Measurements from ENCODE around the gene ABAT. TPM values are rescaled to one million over a fixed set of nuclear protein-coding genes. Genes with fewer than 3 reads are reported as not detected.
"Not testable (repeated sequence)": the region's sequence is repeated elsewhere in the genome, so short reads cannot be mapped to it uniquely, and the experiment has no call there.

Gene ABAT
- total RNA-seq, 1 donor from 2014 or later = 24.2 TPM

DNA sequence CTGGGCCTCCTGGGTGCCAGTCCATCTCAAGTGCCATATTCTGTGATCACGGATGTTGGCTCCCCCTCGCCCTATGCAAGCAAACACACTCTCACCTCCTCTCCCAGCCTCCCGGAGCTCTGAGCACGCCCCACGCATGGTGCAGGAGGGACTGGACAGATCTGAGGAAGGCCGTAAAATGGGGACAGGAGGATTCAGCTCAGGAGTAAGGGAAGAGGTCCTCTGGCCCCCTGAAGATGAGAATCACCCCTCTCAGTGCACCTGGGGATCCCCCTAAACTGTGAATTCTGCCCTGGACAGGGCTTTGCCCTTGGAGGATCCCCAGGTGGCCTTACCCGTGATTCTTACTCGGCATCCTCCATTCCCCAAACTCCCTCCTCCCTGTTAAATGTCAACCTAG lies 107.4 kb downstream of the ABAT start:
- no peak overlapping the region for H3K4me3 Mint-ChIP-seq (ENCODE audit: low read depth)
- intact Hi-C loops (cut with micrococcal nuclease) = no loop called here
- H3K27ac Mint-ChIP-seq = no peak overlapping the region
- no peaks in the 10 kb centered on the region for H3K9me3 Mint-ChIP-seq
- H3K36me3 Mint-ChIP-seq (ENCODE audit: low read depth) = peaks cover 5% of the 10 kb centered on the region
- no peaks in the 10 kb centered on the region for H3K4me1 Mint-ChIP-seq (ENCODE audit: low read depth)
- H3K27me3 Mint-ChIP-seq (ENCODE audit: low read depth) = no peaks in the 10 kb centered on the region
- DNase-seq (ENCODE audit: low spot score) = no peak

DNA sequence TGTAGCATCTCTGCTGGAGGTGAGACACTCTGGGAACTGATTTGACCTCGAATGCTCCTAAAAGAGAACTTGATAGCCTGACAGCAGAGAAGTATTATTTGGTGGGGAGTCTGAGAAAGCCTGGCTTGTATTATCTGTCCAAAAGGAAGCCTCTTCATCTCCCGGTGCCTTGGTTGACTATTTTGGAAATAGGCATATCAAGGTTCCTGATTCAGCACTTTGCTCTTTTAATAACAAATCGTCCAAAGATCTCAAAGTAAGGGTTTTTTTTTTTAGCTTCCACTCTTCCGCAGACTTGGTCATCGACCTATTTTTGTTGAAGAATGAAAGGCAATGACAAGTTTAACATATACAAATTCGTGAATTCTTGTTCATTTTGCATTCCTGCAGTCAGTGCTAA lies 108.3 kb downstream of the ABAT start:
- no peaks in the 10 kb centered on the region for H3K4me1 Mint-ChIP-seq (ENCODE audit: low read depth)
- H3K27ac Mint-ChIP-seq = no peak overlapping the region
- H3K4me3 Mint-ChIP-seq (ENCODE audit: low read depth) = no peak overlapping the region
- no peaks in the 10 kb centered on the region for H3K27me3 Mint-ChIP-seq (ENCODE audit: low read depth)
- DNase-seq (ENCODE audit: low spot score) = no peak
- H3K9me3 Mint-ChIP-seq = no peaks in the 10 kb centered on the region
- intact Hi-C loops (cut with micrococcal nuclease) = no loop called here
- H3K36me3 Mint-ChIP-seq (ENCODE audit: low read depth) = no peaks in the 10 kb centered on the region

DNA sequence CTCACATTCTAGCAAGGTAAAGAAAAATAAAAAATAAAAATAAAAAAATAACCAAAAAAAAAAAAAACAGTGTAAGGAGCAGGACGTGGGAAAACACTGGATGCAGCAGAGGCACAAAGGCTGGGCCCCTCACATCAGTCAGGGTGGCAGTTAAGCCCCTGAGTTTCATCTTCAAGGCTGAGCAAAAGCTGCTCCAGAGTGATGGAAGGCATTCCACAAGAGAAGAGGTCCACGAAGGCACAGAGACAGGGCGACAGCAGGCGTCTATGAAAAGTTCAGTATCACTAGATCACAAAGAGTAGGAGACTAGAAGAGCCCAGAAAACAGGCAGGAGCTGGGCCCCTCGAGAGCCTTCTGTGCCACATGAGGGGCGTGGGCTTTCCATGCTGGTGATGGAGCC lies 111.0 kb downstream of the ABAT start:
- Mint-ChIP-seq H3K27ac (no peak overlapping the region), H3K4me3 (ENCODE audit: low read depth) (no peak overlapping the region), H3K4me1 (ENCODE audit: low read depth) (no peaks in the 10 kb centered on the region), H3K36me3 (ENCODE audit: low read depth) (no peaks in the 10 kb centered on the region), H3K9me3 (no peaks in the 10 kb centered on the region), H3K27me3 (ENCODE audit: low read depth) (no peaks in the 10 kb centered on the region)
- no peak for DNase-seq (ENCODE audit: low spot score)
- intact Hi-C loops (cut with micrococcal nuclease) = no loop called here

DNA sequence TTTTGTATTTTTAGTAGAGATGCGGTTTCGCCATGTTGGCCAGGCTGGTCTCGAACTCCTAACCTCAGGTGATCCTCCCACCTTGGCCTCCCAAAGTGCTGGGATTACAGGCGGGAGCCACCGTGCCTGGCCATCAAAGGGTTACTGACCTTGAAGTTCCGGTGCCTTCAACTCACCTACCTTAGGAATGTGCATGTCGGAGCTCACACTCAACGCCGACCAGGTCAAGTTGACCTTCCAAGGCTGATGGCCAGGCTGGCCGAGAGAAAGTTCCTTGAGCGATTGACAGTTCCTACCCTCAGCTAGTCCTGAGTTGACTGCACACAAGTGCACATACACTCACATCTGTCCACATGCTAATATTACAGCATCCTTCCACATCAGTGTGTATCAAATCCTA lies 111.9 kb downstream of the ABAT start:
- H3K36me3 Mint-ChIP-seq (ENCODE audit: low read depth); H3K27me3 Mint-ChIP-seq (ENCODE audit: low read depth); H3K9me3 Mint-ChIP-seq; H3K4me3 Mint-ChIP-seq (ENCODE audit: low read depth); DNase-seq (ENCODE audit: low spot score); intact Hi-C loops (cut with micrococcal nuclease); H3K27ac Mint-ChIP-seq; H3K4me1 Mint-ChIP-seq (ENCODE audit: low read depth): not testable (repeated sequence)

DNA sequence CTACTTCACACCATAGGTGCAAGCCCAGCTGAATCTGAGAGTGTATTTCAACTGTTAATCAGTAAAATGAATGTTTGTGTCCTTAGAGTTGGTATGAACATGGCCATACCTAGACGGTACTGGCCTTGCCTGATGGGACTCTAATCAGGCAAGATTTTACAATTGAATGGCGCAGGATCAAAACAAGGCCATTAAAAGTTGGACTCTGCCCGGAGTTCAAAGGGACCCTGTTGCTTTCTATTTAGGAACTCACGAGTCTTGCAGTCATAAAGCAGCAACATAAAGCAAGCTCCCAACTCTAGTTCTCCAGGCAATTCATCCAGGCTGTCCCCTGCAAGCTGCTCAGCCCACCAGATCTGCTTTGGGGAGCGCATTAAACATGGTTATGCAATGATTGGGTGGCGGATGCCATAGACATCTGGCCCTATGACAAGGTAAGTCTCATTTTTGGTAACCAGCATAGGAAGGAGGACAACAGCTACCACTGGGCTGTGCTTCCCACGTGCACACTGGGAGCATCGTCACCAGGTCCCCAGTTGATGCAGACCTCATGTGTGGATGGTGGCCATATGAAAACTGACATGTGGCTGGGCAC lies 114.3 kb downstream of the ABAT start:
- Mint-ChIP-seq H3K4me1 (ENCODE audit: low read depth) (peaks cover 3% of the 10 kb centered on the region), H3K36me3 (ENCODE audit: low read depth) (no peaks in the 10 kb centered on the region), H3K27ac (no peak overlapping the region), H3K9me3 (no peaks in the 10 kb centered on the region), H3K27me3 (ENCODE audit: low read depth) (no peaks in the 10 kb centered on the region), H3K4me3 (ENCODE audit: low read depth) (no peak overlapping the region)
- DNase-seq (ENCODE audit: low spot score) = no peak
- intact Hi-C loops (cut with micrococcal nuclease) = no loop called here

DNA sequence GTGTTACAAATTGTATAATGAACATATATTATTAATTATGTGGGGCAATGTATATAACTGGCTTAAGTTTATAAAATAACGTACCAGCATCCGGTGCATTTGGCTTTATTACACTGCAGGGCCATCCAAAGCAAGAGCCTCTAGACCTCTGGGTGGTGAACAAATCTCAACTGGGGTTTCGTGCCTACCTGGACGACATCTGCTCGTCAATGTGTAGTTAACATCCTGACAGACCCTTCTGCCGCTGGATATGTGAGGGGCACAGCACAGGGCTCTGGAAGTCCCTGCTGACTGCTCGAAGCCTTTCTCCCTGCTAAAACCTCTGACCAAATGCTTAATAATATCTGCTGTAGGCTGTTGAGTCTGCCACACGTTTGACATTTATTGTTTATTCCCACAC lies 120.7 kb downstream of the ABAT start:
- Mint-ChIP-seq H3K4me1 (ENCODE audit: low read depth) (peaks cover 33% of the 10 kb centered on the region), H3K9me3 (no peaks in the 10 kb centered on the region), H3K4me3 (ENCODE audit: low read depth) (no peak overlapping the region), H3K27me3 (ENCODE audit: low read depth) (no peaks in the 10 kb centered on the region), H3K36me3 (ENCODE audit: low read depth) (peaks cover 16% of the 10 kb centered on the region), H3K27ac (no peak overlapping the region)
- intact Hi-C loops (cut with micrococcal nuclease) = loop anchor here (5.0 kb wide), 2 partner anchors 297 to 332 kb away; partner anchors contain the start of gene HAPSTR1
- no peak for DNase-seq (ENCODE audit: low spot score)

DNA sequence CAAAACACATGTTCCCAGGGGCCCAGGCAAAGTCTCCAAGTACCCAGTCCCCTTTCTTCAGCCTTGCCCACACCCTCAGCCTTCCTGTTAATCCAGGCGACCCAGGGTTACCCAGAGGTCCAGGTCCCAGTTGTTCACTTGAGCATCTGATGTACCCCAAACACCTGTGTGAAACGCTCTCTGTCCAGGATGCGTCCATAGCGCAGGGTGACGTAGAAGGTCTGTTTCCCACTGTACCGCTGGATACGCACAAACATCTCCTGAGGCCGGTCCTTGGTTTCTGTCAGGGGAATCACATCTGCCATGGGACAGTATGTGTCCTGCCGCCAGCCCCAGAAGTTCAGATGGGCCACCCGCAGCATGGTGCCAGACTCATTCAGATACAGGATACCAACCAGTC lies 121.4 kb downstream of the ABAT start:
- Mint-ChIP-seq H3K9me3 (no peaks in the 10 kb centered on the region), H3K4me1 (ENCODE audit: low read depth) (peaks cover 33% of the 10 kb centered on the region), H3K4me3 (ENCODE audit: low read depth) (peak overlapping the region; percentile 95), H3K27ac (peak overlapping the region; percentile 3), H3K27me3 (ENCODE audit: low read depth) (no peaks in the 10 kb centered on the region), H3K36me3 (ENCODE audit: low read depth) (peaks cover 16% of the 10 kb centered on the region)
- intact Hi-C loops (cut with micrococcal nuclease) = loop anchor here (2.0 to 5.0 kb wide), 4 partner anchors 175 to 331 kb away; partner anchors contain the start of genes HAPSTR1 and METTL22
- DNase-seq (ENCODE audit: low spot score) = no peak

DNA sequence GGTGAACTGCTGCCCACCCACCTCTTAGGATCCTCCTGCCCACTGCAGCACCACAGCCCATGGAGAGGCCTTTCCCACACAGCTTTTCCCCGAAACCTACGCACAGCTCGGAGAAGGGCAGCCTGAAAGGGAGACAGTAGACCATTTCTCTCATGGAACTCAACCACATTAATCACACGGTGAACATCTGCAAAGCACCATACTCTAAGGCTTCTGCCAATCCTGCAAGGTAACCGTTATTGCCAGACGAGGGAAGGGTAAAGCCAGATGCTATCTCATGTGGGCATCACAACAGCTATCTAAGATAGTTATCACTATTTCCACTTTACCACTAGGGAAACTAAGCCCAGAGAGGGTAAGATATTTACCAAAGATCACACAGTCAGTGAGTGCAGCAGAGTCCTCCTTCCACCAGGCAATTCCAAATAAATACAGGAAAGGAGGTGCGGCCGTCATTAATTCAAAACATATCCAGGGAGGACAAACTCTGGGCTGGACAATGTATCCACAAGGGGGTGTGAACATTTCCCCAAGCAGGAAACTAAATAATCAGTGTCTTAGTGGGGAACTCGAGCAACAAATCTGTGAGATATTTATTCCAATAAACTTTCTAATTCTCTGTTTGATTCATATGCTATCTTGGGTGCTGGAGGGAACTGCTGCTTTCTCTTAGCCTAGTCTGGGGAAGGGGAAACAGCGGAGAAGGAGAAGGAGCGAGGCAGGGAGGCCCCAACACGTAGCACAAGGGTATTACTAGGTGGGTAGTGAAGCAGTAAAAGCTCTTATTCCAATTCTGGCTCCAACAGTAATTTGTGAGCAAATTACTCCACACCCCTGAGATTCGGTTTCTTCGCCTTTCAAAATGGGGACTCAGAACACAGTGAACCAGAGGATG lies 122.3 kb downstream of the ABAT start:
- intact Hi-C loops (cut with micrococcal nuclease) = loop anchor here (1.0 to 5.0 kb wide), 6 partner anchors 73 to 331 kb away; partner anchors contain the start of genes ABAT, CARHSP1, HAPSTR1 and METTL22
- no peaks in the 10 kb centered on the region for H3K27me3 Mint-ChIP-seq (ENCODE audit: low read depth)
- peaks cover 25% of the 10 kb centered on the region for H3K36me3 Mint-ChIP-seq (ENCODE audit: low read depth)
- no peak for DNase-seq (ENCODE audit: low spot score)
- H3K9me3 Mint-ChIP-seq = no peaks in the 10 kb centered on the region
- peaks cover 35% of the 10 kb centered on the region for H3K4me1 Mint-ChIP-seq (ENCODE audit: low read depth)
- H3K4me3 Mint-ChIP-seq (ENCODE audit: low read depth) = peak overlapping the region; percentile 95
- H3K27ac Mint-ChIP-seq = peak overlapping the region; percentile 90

DNA sequence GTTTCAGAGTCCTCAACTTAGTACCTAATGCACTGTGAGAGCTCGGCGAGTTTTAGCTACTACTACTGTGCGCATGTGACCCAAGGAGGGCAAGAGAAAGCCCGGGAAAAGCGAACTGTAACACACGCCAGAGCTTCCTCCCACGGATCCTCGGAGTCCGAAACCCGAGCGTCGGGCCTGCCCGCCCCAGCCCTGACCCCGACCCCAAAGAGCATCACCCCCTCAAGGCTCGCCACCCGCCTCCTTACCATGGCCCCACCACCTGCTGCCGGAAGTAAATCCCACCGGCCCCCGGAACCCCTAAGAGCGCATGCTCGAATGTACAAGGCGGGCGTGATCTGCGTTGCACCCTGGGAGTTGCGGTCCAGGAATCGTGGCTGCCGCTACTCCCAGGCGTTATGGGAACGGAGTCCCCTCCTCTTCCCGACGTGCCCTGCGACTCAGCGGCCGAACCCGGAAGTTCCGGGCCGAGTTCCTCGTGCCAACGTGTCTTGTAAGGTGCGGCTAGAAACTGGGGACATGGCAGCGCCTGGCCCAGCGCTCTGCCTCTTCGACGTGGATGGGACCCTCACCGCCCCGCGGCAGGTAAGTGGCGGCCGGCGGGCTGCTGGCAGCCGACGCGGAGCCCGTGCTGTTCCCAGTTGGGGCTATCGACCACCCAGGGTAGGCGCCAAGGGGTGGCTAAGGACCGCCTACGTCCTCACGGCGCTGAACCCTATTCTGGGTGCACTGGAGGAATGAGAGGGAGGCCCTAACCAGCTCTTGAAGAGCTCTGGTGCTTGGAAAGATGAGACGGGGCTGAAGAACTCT lies 123.2 kb downstream of the ABAT start, which contains the start of the genes PMM2 and TMEM186:
Gene PMM2 (plus strand): TSS at position 476 of the 810 bp plus-strand sequence. CDS start 44 bp downstream, at position 520.
Gene TMEM186 (minus strand): TSS at position 276 of the 810 bp plus-strand sequence. CDS start 25 bp downstream, at position 251.
- Mint-ChIP-seq H3K4me3 (ENCODE audit: low read depth) (peak within 1 kb of the TSS; percentile 95), H3K27me3 (ENCODE audit: low read depth) (no peaks in the 10 kb centered on the region), H3K36me3 (ENCODE audit: low read depth) (peaks cover 34% of the 10 kb centered on the region), H3K4me1 (ENCODE audit: low read depth) (peaks cover 36% of the 10 kb centered on the region), H3K9me3 (no peaks in the 10 kb centered on the region), H3K27ac (peak within 1 kb of the TSS; percentile 90)
- DNase-seq (ENCODE audit: low spot score) = peak; percentile 94
- intact Hi-C loops (cut with micrococcal nuclease) = loop anchor here (1.0 to 5.0 kb wide), 6 partner anchors 72 to 330 kb away; partner anchors contain the start of genes ABAT, CARHSP1, HAPSTR1 and METTL22

DNA sequence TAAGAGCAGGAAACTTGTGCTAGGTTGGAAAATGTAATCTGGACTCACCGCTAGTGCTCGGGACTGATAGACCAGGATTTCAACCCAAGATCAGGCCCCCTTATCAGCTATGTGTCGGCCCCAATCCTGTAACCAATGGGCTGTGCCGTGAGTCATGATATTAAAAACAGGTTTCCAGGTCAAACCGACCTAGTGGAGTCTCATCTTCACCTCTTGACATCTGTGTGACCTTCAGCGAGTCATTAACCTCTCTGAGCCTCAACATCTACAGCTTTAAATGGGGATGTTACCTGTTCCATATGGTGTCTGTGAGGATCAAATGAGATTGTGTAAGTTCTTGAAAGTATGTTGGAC lies 123.7 kb downstream of the ABAT start:
- H3K27me3 Mint-ChIP-seq (ENCODE audit: low read depth) = no peaks in the 10 kb centered on the region
- DNase-seq (ENCODE audit: low spot score) = no peak

DNA sequence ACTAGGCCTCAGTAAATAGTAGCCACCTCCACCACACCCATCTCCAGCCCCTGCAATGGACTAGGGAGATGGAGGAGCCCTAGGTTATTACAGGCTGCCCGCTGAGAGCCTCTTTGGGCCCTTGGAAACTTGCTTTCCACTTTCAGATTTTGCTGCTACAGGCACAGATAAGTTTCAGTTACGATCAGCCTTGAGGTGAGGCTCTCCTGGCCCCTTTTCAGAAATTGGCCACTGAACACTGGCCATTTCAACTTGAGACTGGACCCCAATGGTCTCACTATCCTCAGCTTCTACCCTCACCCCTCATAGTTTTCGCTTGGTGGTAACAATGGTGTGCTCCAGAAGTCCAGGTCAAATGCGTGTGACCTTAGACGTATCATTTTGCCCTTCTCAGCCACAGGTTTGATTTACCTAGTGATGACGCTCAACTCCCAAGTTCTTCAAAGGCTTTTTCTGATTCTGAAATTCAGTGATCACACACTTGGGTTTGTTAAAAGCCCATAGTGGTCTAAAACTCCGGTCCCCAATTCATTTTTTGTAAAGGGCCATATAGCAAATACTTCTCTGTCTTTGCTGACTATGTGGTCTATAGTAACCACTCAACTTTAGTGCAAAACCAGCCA lies 124.2 kb downstream of the ABAT start:
- no peaks in the 10 kb centered on the region for H3K27me3 Mint-ChIP-seq (ENCODE audit: low read depth)
- peaks cover 44% of the 10 kb centered on the region for H3K36me3 Mint-ChIP-seq (ENCODE audit: low read depth)
- no peak for DNase-seq (ENCODE audit: low spot score)
- intact Hi-C loops (cut with micrococcal nuclease) = loop anchor here (5.0 kb wide), 2 partner anchors 294 to 329 kb away; partner anchors contain the start of gene HAPSTR1
- H3K9me3 Mint-ChIP-seq = no peaks in the 10 kb centered on the region
- H3K27ac Mint-ChIP-seq = peak overlapping the region; percentile 90
- H3K4me3 Mint-ChIP-seq (ENCODE audit: low read depth) = peak overlapping the region; percentile 95
- H3K4me1 Mint-ChIP-seq (ENCODE audit: low read depth) = peaks cover 35% of the 10 kb centered on the region

More for the DNA sequence above, 123.7 kb downstream of the ABAT start:
- intact Hi-C loops (cut with micrococcal nuclease) = loop anchor here (5.0 kb wide), 2 partner anchors 294 to 329 kb away; partner anchors contain the start of gene HAPSTR1
- peaks cover 35% of the 10 kb centered on the region for H3K4me1 Mint-ChIP-seq (ENCODE audit: low read depth)
- peaks cover 39% of the 10 kb centered on the region for H3K36me3 Mint-ChIP-seq (ENCODE audit: low read depth)
- H3K4me3 Mint-ChIP-seq (ENCODE audit: low read depth) = peak overlapping the region; percentile 95
- no peaks in the 10 kb centered on the region for H3K9me3 Mint-ChIP-seq
- H3K27ac Mint-ChIP-seq = peak overlapping the region; percentile 90

DNA sequence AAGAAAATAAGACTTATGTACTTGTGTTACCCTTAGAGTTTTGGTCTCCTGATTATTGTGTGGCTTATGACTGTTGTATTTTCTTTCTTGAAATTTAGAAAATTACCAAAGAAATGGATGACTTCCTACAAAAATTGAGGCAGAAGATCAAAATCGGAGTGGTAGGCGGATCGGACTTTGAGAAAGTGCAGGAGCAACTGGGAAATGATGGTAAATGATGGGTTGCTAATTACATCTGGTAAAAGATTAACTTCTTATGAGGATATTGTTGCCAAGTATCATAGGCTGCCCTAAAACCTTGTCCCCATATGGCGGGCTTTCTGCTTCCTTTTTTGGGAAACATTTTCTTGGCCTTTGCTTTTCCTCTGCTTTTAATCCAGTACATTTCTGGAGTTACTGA lies 127.3 kb downstream of the ABAT start:
- intact Hi-C loops (cut with micrococcal nuclease) = no loop called here
- Mint-ChIP-seq H3K27me3 (ENCODE audit: low read depth) (no peaks in the 10 kb centered on the region), H3K4me1 (ENCODE audit: low read depth) (peaks cover 20% of the 10 kb centered on the region), H3K27ac (no peak overlapping the region), H3K36me3 (ENCODE audit: low read depth) (peaks cover 59% of the 10 kb centered on the region), H3K4me3 (ENCODE audit: low read depth) (no peak overlapping the region), H3K9me3 (no peaks in the 10 kb centered on the region)
- DNase-seq (ENCODE audit: low spot score) = no peak

All from activated T-helper 2 cell treated with anti-CD3 and anti-CD28 coated beads, Interferon-gamma antibody, Interleukin-2, Interleukin-4, amounts not matched to agents 10 μg/mL and 5 μg/mL and 100 μg/mL, durations not matched to agents 14 hours and 24 hours and 36 hours (primary cell).